Activated CD4-positive, CD25-positive, alpha-beta regulatory T cell treated with anti-CD3 and anti-CD28 coated beads, Interleukin-2, amount 50 U/mL, for 16 hours (primary cell): ENCODE measurements around the gene PRKCA.

ENCODE experiments used
- DNase-seq: peaks from one replicate; pipeline ENCODE4 v3.0.0-alpha.2; 2020; ENCODE audit warnings: low read depth, low spot score

The PRKCA gene

DNA sequence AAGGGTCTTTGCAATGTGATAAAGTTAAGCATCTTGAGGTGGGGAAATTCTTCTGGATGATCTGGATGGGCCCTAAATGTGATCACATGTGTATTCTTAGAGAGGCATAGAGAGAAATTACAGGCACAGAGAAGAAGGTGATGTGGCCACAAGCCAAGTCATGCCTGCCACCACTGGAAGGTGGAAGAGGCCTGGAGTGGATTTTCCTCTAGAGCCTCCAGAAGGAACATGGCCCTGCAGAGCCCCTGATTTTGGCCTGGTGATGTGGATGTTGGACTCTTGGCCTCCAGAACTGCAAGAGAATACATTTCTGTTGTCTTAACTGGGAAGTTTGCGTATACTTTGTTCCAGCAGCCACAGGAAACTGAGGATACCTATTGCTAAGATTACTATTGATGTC lies 375.6 kb downstream of the PRKCA start:
- no peak for DNase-seq

DNA sequence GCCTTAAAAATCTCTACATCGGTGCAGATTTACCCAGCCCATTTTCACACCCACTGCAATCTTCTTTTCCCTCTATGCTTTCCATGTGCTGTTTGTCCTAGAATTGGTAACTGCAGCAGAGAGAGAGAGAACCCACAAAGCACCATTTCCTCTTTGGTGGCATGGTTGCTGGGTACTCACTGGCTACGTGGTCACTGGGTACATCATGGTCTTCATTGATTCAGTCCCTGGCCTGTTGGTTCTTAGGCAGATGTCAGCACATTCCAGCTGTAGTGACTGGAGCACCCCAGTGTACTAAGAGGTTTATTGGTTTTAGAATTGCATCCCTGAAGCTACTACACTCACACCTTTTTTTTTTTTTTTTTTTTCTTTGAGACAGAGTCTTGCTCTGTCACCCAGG lies 376.4 kb downstream of the PRKCA start:
- DNase-seq = no peak

DNA sequence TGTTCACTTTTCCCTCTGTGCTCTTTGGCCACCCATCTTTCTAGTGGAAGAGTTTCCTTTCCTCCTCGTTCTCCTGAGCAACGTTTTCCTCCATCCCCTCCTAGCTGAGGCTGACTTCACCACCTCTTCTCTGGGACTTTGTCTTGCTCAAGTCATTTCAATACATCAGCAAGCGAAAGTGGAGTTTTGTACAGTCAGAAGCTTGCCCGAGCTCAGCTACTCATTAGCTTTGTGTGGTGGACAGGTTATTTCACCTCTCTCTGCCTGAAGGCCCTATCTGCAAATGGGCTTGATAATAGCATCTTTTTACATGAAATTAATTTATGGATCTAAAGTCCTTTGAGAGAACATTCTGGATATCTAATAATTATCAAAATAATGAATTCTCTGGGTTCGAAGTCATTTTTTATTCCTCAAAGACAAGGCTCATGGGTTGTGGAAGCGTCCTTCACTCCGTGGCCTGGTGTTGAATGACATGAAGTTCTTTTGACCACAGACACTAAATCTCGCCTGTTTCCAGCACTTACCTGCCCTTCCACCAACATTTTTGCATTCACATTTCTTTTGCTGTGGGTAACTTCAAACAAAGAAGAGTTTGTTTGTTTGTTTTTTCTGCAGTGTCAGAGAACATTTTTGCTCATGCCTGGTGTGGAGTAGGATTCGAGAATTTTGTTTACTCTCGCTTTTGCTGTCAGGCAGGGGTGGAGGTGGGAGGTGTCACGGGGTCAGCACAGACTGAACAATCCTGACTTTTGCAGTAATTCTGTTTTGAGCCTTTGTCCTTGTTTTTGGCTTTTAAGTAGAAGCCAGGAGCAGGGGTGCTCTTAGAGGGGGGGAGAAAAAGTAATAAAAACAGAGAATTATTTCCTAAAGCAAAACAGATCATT lies 377.5 kb downstream of the PRKCA start:
- DNase-seq = no peak

DNA sequence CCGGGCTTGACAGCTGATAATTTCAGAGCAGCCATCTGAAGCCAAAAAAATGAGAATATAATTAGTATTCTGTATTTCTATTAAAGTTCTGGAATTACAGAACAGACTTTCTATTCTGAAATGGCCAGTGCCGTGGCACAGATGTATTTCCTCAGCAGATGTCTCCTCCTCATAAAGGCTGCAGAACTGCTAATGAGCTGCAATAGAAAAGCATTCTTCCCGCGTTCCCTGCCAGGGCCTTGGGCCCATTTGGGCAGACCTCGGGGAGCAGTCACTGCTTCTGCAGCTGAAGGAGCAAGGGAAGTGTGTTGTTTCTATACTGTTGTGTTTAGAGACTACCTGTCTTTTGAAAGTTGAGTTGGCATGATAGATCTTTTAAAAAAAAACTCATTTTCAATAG lies 379.9 kb downstream of the PRKCA start:
- no peak for DNase-seq

DNA sequence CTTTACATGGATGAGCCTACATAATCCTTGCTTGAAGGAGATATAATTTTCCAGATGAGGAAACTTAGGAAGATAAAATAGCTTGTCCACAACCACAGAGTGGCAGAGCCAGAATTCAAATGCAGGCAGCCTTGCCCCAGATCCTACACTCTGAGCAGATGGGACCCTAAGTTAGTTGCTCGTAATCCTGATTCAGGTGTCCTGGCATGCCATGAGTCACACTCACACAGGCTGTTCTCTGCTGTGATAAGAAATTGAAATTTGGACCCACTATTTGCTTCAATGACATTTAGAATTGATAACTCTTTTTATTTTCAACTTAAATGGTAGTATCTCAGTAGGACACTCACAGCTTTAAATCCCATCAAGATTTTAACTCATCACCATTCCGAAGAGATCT lies 381.8 kb downstream of the PRKCA start:
- DNase-seq = no peak

DNA sequence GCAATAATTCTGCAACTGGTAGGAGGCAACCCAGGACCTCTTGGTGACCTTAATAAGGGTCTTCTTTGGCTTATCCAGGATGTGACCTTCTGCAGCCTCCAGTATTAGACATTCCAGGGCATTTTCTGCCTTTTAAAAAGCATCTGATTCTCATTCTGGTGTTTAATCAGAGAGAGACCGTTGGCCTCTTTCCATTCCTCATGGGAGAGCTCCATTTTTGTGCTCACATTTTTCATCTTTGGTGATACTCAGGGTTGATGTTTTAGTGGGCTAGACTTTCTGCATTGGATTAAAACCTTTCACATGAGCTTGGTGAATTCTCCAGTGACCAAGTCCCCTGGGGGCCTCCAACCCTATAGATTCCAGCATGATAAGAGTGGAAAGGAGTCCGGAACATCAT lies 382.3 kb downstream of the PRKCA start:
- DNase-seq = no peak

DNA sequence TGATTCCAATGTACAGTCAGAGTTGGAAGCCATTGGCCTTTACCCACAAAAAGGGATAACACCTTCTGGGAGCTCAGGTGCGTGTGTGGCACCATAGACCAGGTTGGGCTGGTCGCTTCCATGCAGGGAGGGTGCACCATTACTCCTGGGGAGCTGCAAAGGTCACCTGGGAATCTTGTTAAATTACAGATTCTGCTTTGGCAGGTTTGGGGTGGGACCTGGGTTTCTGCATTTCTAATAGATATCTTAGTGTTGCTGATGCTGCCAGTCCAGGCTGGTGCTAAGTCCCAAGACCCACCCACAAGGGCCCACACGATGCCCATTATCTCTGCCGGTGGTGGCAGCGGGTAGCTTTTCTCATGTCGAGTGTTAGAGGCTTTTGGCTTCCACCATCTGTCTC lies 384.2 kb downstream of the PRKCA start:
- no peak for DNase-seq

DNA sequence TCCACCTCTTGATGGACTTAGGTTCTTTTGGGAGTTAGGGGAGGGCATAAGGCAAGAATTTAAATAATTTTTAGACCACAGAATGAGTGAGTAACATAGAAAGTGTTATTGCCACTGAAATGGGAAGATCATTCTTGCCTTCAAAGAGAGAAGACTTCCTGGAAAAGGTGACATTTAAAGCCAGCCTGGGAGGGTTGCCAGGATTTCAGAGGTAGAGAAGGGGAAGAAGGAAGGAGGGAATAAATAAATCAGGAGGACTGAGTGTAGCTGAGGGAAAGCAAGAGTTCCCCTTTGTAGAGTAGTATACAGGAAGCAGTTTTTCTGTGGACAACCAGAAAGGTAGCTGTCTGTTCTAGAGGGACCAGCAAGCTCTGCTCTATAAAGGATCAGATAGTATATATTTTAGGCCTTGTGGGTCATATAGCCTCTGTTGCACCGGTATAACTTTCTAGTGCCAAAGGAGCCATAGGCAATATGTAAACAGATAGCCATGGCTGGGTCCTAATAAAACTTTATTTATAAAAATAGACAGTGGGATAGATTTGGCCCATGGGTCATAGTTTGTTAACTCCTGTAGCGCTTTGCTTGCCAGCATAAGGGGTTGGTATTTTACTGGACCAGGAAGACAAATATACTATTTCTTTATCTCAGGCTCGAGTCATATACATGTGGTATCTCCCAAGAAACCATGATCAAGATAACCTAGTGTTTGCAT lies 385.3 kb downstream of the PRKCA start:
- DNase-seq = no peak

DNA sequence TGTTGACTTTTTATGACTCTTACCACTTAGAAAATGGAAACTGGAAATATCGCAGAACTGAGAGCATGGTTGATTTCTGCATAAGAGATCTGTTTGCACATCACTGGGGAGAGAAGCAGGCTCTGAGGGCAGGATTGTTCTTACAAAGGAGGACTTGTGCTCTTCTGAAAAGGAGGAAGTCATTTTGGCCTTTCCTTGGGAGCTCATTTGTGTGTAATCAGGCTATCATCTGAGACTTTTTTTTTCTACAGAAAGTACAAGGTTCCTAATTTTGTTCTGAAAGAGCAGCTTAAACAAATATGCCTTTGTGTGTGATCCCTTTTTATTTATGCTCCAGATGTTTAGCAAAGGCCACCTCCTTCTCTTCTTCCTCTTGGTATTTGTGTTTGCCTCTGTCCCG lies 386.8 kb downstream of the PRKCA start:
- no peak for DNase-seq

DNA sequence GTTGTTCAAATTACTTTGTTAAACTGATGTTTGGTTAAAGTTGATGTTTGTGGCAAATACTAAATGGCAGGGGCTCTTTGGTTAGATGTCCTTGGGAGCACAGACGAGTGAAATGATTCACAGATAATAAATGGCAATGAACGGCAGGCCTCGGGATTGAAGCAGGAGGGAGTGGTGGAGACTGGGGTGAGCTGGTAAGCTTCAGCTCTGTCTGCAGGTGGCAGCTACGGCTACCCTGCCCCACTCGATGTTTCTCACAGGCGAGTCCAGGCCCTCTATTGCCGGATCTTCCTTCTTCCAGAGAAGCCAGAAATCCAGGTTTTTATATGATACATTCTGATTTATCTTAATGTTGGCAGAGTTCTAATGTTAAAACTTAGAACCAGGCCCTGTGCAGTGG lies 387.8 kb downstream of the PRKCA start:
- DNase-seq = no peak

DNA sequence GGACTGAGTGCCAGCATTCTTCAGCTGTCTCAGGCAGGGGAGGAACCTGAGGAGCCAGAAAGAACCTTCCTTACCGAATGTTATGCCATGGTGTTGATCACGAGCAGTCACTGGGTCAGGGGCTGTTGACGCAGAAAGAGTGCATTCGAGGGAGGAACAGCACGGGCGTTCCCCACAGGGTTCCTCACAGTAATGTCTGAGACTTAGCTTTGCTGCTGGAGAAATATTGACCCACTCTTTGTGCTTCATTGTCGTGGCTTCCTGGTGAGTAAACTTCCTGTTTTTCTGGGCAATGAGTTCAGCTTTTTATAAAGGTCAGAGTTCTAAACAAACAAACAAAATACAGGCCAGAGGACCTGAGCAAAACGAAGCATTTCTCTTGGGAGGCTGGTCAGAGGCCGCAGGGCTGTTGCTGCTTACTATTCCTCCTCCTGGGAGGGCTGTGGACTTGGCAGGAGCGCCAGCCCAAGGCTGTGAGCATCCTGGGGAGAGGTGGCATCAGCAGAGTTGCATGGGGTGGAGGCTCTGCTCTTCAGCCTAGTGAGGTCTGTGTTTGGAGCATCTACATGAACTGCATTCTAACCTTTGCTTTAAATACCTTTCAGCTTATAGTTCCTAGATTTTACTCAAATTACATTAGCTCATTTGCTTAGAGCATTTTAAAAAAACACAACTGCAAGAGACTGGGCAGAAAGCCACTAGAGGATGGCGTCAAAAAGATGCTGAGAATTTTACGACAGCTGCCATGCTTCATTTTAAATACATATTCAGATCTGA lies 389.4 kb downstream of the PRKCA start:
- no peak for DNase-seq

DNA sequence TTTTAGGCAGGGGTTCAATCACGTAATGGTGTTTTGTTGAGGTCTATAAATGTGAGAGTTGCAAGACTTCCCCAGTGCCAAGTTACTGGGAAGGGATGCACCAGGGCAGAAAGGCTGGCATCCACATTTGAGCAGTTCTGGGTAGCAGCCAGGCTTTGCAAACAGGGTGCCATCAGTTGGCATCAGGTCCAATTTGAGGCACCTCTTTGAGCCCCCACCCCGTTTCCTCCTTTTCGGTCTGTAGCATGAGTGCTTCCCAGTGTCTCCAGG lies 389.9 kb downstream of the PRKCA start:
- DNase-seq = no peak

DNA sequence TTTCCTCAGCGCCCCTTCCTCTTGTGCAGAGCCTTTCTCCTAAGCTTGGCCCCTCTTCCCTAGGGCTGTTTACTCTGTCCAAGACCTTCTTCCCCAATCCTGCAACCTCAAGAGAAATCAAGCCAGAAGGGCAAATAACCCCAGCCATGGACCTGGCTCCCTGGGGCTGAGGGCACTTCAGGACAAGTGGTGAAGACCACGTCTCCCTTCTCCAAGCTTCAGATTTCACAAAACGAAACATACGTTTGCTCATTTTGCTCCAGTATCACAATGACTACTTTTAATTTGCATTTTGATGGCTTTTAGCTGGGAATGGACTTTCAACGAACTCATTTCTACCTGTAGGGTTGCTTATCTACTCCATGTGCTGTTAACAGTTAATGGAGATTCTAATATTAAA lies 392.7 kb downstream of the PRKCA start:
- DNase-seq = no peak

DNA sequence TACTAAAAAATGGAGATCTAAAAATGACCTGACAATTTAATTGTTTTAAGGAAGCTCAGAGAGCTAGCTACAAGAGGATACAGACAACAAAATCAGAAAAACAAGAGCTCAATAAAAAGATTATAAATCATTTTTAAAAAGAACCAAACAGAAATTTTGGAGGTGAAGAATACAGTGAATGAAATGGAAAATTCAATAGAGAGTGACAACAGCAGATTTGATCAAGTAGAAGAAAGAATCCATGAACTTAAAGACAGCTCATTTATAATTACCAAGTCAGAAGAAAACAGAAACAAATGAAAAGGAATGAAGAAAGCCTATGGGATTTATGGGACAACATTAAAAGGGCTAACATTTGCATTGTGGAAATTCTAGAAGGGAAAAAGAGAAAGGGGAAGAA lies 395.9 kb downstream of the PRKCA start:
- no peak for DNase-seq

DNA sequence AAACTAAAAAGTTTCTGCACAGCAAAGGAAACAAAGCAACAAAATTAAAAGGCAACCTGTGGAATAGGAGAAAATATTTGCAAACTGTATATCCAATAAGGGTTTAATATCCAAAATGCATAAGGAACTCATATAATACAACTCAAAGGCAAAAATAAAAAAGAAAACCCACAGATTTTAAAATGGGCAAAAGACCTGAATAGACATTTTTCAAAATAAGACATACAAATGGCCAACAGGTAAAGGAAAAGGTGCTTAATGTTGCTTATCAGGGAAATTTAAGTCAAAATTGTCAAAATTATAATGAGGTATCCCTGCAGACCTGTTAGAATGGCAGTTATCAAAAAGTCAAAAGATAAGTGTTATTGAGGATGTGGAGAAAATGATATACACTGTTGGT lies 399.0 kb downstream of the PRKCA start:
- no peak for DNase-seq

DNA sequence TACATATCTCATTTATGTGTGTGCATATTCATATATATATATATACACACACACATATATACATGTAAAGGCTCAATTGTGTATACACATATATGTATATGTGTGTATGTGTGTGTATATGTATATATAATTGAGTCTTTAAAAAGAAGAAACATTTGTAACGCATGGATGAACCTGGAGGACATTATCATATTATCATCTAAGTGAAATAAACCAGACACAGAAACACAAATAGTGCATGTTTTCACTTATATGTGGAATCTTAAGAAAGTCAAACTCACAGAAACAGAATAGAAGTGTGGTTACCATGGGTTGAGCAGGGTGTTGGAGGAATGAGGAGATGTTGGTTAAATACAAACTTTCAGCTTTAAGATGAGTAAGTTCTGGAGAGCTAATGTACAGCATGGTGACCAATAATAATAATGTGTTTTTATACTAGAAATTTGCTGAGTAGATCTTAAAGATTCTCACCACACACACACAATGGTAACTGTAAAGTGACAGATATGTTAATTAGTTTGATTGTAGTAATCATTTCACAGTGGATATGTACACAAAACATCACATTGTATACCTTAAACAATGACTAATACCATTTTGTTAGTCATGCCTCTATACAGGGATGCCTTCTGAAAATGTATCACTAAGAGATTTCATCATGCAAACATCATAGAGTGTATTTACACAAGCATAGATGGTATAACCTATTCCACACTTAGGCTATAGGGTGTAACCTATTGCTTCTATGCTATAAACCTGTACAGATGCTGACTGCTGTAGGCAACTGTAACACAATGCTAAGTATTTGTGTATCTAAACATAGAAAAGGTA lies 399.9 kb downstream of the PRKCA start:
- DNase-seq = no peak

DNA sequence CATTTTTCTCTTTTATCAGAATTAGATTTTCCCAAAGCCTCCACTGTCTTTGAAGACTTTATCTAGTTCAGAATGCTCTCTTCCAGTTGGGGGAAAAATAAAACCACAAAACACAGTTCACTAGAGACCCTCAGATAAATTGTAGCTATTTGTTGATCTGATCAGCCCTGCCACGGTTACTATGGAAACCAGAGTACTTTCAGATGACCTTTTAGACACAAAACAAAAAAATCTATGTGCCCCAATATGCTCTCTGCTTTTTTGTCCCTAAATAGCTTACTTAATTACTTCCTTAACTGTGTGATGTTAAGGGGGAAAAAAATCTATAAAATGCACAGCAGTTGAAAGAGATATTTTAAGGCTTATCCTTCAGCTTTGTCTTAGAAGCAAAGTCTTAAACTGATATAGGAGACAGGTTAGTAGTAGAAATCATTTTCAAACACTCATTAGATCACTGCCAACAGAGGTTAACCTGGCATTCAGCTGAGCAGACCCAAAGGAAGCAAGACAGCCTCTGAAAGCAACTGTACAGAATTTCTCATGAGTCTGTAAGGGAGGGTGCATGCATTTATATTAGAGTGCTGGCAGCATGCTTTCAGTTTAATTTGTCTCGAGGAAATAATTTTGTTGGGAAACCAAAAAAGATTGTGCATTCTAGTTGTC lies 402.6 kb downstream of the PRKCA start:
- DNase-seq = no peak

DNA sequence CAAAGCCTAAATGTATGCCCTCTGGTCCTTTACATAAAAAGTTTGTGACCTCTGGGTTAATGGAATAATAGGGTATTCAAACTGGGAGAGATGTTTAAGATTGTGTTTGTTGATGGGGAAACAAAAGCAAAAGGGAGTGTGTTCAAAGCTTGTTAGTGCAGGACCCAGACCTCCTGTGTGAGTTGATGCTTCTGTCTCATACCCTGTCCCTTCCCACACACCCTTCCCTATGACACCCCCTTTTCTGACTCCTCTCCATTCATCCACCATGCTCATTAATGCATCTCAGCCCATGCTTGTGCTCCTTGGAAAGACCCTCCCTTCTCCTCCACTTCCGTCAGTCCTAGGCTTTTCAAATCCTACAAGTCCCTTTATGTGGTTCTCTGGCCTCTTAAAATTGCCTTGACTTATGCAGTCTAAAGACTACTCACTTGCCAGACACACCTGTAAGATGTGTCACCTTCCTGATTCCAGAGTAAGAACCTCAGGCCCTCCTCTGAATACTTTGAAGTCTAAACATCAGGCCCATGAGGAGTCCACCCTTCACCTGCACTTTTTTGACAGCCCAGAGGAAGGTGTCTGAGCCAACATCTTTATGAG lies 404.5 kb downstream of the PRKCA start:
- DNase-seq = no peak

DNA sequence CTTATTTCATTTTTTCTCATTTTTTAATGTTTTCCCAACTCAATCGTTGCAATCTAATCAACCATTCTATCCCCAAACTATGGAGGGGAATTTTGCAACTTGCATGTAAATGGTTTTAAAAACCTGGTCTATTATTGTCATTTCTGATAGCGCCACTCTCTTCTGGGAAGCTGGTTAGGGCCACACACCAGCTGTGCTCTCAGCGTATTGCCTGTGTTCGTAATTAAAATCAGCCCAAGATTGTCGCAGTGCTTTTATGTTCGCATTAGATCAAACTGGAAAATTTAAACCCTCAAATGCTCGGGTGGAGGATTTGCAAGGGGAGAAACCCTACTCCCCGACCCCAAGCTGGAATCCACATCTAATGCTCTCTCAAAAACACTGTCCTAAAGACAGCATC lies 409.0 kb downstream of the PRKCA start:
- no peak for DNase-seq

DNA sequence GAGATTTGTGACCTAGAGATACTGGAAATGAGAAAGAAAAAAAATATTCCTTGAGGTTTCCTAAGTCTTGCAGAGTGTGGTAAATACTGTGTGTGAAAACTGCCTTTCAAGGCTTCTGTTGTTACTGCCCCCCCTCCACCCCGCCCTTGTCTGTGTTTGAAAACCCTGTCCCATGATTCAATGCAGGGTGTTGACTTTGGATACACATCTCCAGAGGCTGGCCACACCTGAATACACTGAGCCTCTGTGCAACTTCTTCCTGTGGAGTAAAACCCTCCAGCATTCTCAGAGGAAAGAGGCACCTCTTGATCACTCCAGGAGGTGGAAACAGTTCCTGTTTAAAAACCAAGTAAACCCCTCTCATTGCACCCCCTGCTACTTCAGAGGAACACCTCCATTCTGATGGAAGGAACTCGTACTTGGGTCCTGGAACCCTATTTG lies 409.5 kb downstream of the PRKCA start:
- no peak for DNase-seq

DNA sequence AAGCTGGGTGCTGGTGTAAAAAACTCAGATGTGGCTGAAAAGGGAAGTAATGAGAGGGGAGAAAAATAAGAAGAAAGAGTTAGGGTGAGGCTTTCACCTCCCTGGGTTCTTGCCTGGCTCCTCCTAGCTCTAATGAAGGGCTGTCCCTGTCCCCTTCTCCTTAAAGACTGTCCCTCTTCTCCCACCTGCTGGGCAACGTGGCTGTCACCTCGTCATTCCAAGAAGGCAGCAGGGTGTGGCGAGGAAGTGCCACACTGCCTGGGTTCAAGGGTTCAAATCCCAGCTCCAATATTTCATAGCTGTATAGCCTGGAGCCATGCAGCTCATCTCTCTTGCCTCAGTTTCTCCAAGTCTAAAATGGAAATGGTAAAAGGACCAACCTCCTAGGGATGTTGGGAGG lies 410.0 kb downstream of the PRKCA start:
- no peak for DNase-seq
